GM21367 (cell line): ENCODE data around the gene CDH23.
"Not testable (repeated sequence)": the region's sequence is repeated elsewhere in the genome, so short reads cannot be mapped to it uniquely, and the experiment has no call there.

ENCODE experiments used
- ATAC-seq: cut with Tn5 transposase; IDR thresholded peaks from one replicate; pipeline ENCODE4 v1.9.1; 2021; ENCODE audit not compliant: unreplicated experiment

CDH23 gene

GRCh38 chr10:71597821-71598498, 201.2 kb downstream of the CDH23 start:
- ATAC-seq = no peak

- no peak for ATAC-seq
Measured at GRCh38 chr10:71598621-71599055, 201.9 kb downstream of the CDH23 start.

GRCh38 chr10:71599518-71599917, 202.8 kb downstream of the CDH23 start:
- ATAC-seq = no peak

- not testable (repeated sequence) for ATAC-seq
Measured at GRCh38 chr10:71600242-71600641, 203.5 kb downstream of the CDH23 start.

- no peak for ATAC-seq
Measured at GRCh38 chr10:71600849-71601248, 204.1 kb downstream of the CDH23 start.

- ATAC-seq = no peak
Measured at GRCh38 chr10:71601273-71601672, 204.6 kb downstream of the CDH23 start.

- no peak for ATAC-seq
Measured at GRCh38 chr10:71603150-71603549, 206.4 kb downstream of the CDH23 start.

GRCh38 chr10:71603754-71604153, 207.0 kb downstream of the CDH23 start:
- no peak for ATAC-seq

GRCh38 chr10:71604324-71605018, 207.8 kb downstream of the CDH23 start:
- no peak for ATAC-seq

GRCh38 chr10:71605263-71605962, 208.7 kb downstream of the CDH23 start:
- ATAC-seq = no peak

- ATAC-seq = no peak
Measured at GRCh38 chr10:71606257-71607081, 209.7 kb downstream of the CDH23 start.

- no peak for ATAC-seq
Measured at GRCh38 chr10:71607082-71607443, 210.3 kb downstream of the CDH23 start.

- ATAC-seq = no peak
Measured at GRCh38 chr10:71608819-71609768, 212.4 kb downstream of the CDH23 start.

GRCh38 chr10:71610651-71611050, 213.9 kb downstream of the CDH23 start:
- ATAC-seq = no peak

- no peak for ATAC-seq
Measured at GRCh38 chr10:71611131-71611530, 214.4 kb downstream of the CDH23 start.

- no peak for ATAC-seq
Measured at GRCh38 chr10:71611709-71612422, 215.1 kb downstream of the CDH23 start.

- no peak for ATAC-seq
Measured at GRCh38 chr10:71613261-71613777, 216.6 kb downstream of the CDH23 start.

GRCh38 chr10:71613877-71614276, 217.2 kb downstream of the CDH23 start:
- no peak for ATAC-seq

- no peak for ATAC-seq
Measured at GRCh38 chr10:71614946-71615345, 218.2 kb downstream of the CDH23 start.
